Mesenchymal stem cell (in vitro differentiated cells and primary cell): ENCODE measurements around the gene THADA.
A peak's percentile ranks its signal among the peaks of the same experiment; 100 is the strongest.

Source experiments
- DNase-seq: peaks from one replicate; pipeline ENCODE4 v3.0.0-alpha.2; 2013
- H2AFZ ChIP-seq: one replicate; pipeline ENCODE4 v1.6.1; 2013; ENCODE audit warnings: low read depth, mild to moderate bottlenecking, control low read depth, inconsistent platforms, low read length, moderate library complexity
- H2AK5ac ChIP-seq: 2 replicates; pipeline ENCODE4 v1.6.1; 2013; ENCODE audit warnings: low read length, moderate library complexity, mild to moderate bottlenecking, inconsistent platforms; ENCODE audit not compliant: severe bottlenecking
- H2BK120ac ChIP-seq: one replicate; pipeline ENCODE4 v1.6.1; 2013; ENCODE audit warnings: low read depth, mild to moderate bottlenecking, inconsistent platforms, low read length, moderate library complexity
- H2BK12ac ChIP-seq, 2 experiments: one replicate each; pipeline ENCODE4 v1.6.1; 2013; ENCODE audit warnings: inconsistent platforms in 2 of 2, low read length in 2 of 2, mild to moderate bottlenecking in 2 of 2, moderate library complexity in 2 of 2, control low read depth in 1 of 2
- H2BK15ac ChIP-seq: one replicate; pipeline ENCODE4 v1.6.1; 2013; ENCODE audit warnings: mild to moderate bottlenecking, low read depth, inconsistent platforms; ENCODE audit not compliant: poor library complexity, severe bottlenecking
- H2BK5ac ChIP-seq: 2 replicates; pipeline ENCODE4 v1.6.1; 2013; ENCODE audit warnings: low read depth, mild to moderate bottlenecking, low read length, control low read depth, inconsistent platforms; ENCODE audit not compliant: poor library complexity, severe bottlenecking
- H3K14ac ChIP-seq, 2 experiments: one replicate each; pipeline ENCODE4 v1.6.1; 2013; ENCODE audit warnings: inconsistent platforms in 2 of 2, low read length in 2 of 2, control low read depth in 1 of 2, mild to moderate bottlenecking in 1 of 2, moderate library complexity in 1 of 2
- H3K18ac ChIP-seq, 2 experiments: one replicate each; pipeline ENCODE4 v1.6.1; 2013; ENCODE audit warnings: inconsistent platforms in 2 of 2, low read length in 2 of 2, control low read depth in 1 of 2, low read depth in 1 of 2, mild to moderate bottlenecking in 1 of 2
- H3K23ac ChIP-seq, 2 experiments: one replicate each; pipeline ENCODE4 v1.6.1; 2013; ENCODE audit warnings: inconsistent platforms in 2 of 2, low read length in 2 of 2, mild to moderate bottlenecking in 2 of 2, moderate library complexity in 2 of 2, control low read depth in 1 of 2
- H3K27ac ChIP-seq: 2 replicates; pipeline ENCODE4 v1.5.1; 2013; ENCODE audit warnings: mild to moderate bottlenecking, moderate library complexity, low read length, control low read depth, inconsistent platforms; ENCODE audit not compliant: poor library complexity, severe bottlenecking
- H3K27me3 ChIP-seq, 2 experiments: 2 replicates each; pipeline versions ENCODE4 v1.6.1 to v1.7.0; 2013; ENCODE audit warnings: low read length in 2 of 2, mild to moderate bottlenecking in 2 of 2, moderate library complexity in 2 of 2, control low read depth in 1 of 2, inconsistent platforms in 1 of 2; ENCODE audit not compliant: control insufficient read depth in 1 of 2, insufficient read depth in 1 of 2
- H3K36me3 ChIP-seq, 2 experiments: 2 replicates each; pipeline versions ENCODE4 v1.6.1 to v1.7.0; 2013; ENCODE audit warnings: low read length in 2 of 2, control low read depth in 1 of 2, inconsistent platforms in 1 of 2, low read depth in 1 of 2, mild to moderate bottlenecking in 1 of 2; ENCODE audit not compliant: insufficient read depth in 2 of 2, control insufficient read depth in 1 of 2
- H3K4ac ChIP-seq, 2 experiments: one replicate each; pipeline ENCODE4 v1.6.1; 2013; ENCODE audit warnings: inconsistent platforms in 2 of 2, low read length in 2 of 2, mild to moderate bottlenecking in 2 of 2, moderate library complexity in 2 of 2, control low read depth in 1 of 2, low read depth in 1 of 2
- H3K4me1 ChIP-seq: 2 replicates; pipeline ENCODE4 v1.6.1; 2013; ENCODE audit warnings: low read depth, low read length, control low read depth; ENCODE audit not compliant: control insufficient read depth, insufficient read depth
- H3K4me2 ChIP-seq: 2 replicates; pipeline ENCODE4 v1.6.1; 2013; ENCODE audit warnings: low read length, mild to moderate bottlenecking, inconsistent platforms; ENCODE audit not compliant: poor library complexity, severe bottlenecking
- H3K4me3 ChIP-seq, 2 experiments: 2 replicates each; pipeline versions ENCODE4 v1.5.1 to v1.7.0; 2013; ENCODE audit warnings: low read length in 2 of 2, mild to moderate bottlenecking in 2 of 2, control low read depth in 1 of 2, low read depth in 1 of 2; ENCODE audit not compliant: insufficient read depth in 1 of 2
- H3K79me1 ChIP-seq: replicated peaks from 2 replicates; pipeline ENCODE4 v1.6.1; 2013; ENCODE audit warnings: mild to moderate bottlenecking, control low read depth, low read length, inconsistent platforms; ENCODE audit not compliant: poor library complexity, severe bottlenecking
- H3K9ac ChIP-seq: 2 replicates; pipeline ENCODE4 v1.7.0; 2013; ENCODE audit warnings: mild to moderate bottlenecking, low read length, moderate library complexity
- H3K9me3 ChIP-seq: 2 replicates; pipeline ENCODE4 v1.7.0; 2013; ENCODE audit warnings: mild to moderate bottlenecking, low read length; ENCODE audit not compliant: control insufficient read depth
- H4K8ac ChIP-seq: one replicate; pipeline ENCODE4 v1.6.1; 2013; ENCODE audit warnings: inconsistent platforms, mild to moderate bottlenecking, low read length, moderate library complexity
- H4K91ac ChIP-seq: one replicate; pipeline ENCODE4 v1.6.1; 2013; ENCODE audit warnings: mild to moderate bottlenecking, low read length, inconsistent platforms
- WGBS: methylation state at CpG from one replicate; pipeline ENCODE4 v1.1.7; 2013; ENCODE audit warnings: mixed read lengths; 5-methylcytosine and 5-hydroxymethylcytosine counted together

THADA gene

GRCh38 chr2:43348908-43349661 is 246.8 kb downstream of the THADA start:
- Histone ChIP-seq H2BK5ac (no peak overlapping the region), H3K4me3 (no peak overlapping the region), H3K23ac (peak overlapping the region in 1 of 2 experiments; percentile 97), H2AFZ (no peak overlapping the region), H3K79me1 (peaks cover 3% of the 10 kb centered on the region), H3K4me2 (no peak overlapping the region), H3K27me3 (no peaks in the 10 kb centered on the region), H3K9me3 (no peaks in the 10 kb centered on the region), H2AK5ac (peak overlapping the region; percentile 79), H3K14ac (peak overlapping the region in 1 of 2 experiments; percentile 99), H2BK12ac (peak overlapping the region; percentile 87 to 100), H2BK120ac (peak overlapping the region; percentile 93), H4K91ac (peak overlapping the region; percentile 93), H3K4me1 (peaks cover 11% of the 10 kb centered on the region), H2BK15ac (no peak overlapping the region), H3K4ac (peak overlapping the region; percentile 19 to 99), H3K27ac (peak overlapping the region; percentile 65), H3K36me3 (no peaks in the 10 kb centered on the region), H3K18ac (peak overlapping the region; percentile 89 to 100), H4K8ac (no peak overlapping the region), H3K9ac (no peak overlapping the region)
- WGBS: no CpG with 5 or more reads among the region's 1 CpG
- DNase-seq: peak; percentile 81

GRCh38 chr2:43347746-43348145 is 248.1 kb downstream of the THADA start:
- Histone ChIP-seq H2BK15ac (no peak overlapping the region), H3K27me3 (no peaks in the 10 kb centered on the region), H2AK5ac (no peak overlapping the region), H3K18ac (peak overlapping the region; percentile 81 to 94), H3K36me3 (no peaks in the 10 kb centered on the region), H4K8ac (no peak overlapping the region), H3K4me3 (no peak overlapping the region), H3K4me2 (no peak overlapping the region), H3K23ac (no peak overlapping the region), H4K91ac (no peak overlapping the region), H2AFZ (no peak overlapping the region), H3K9ac (no peak overlapping the region), H2BK12ac (no peak overlapping the region), H3K14ac (no peak overlapping the region), H3K9me3 (no peaks in the 10 kb centered on the region), H3K4me1 (peaks cover 13% of the 10 kb centered on the region), H3K79me1 (peaks cover 3% of the 10 kb centered on the region), H2BK120ac (peak overlapping the region; percentile 87), H3K27ac (no peak overlapping the region), H2BK5ac (no peak overlapping the region), H3K4ac (peak overlapping the region in 1 of 2 experiments; percentile 82)
- DNase-seq: peak; percentile 71
- WGBS: 48% methylated on average over 3 of the region's 4 CpGs

- H3K4ac ChIP-seq: peak overlapping the region; percentile 6 to 86
- peaks cover 16% of the 10 kb centered on the region for H3K4me1 ChIP-seq
- H3K18ac ChIP-seq: peak overlapping the region; percentile 56 to 99
- H3K14ac ChIP-seq: peak overlapping the region in 1 of 2 experiments; percentile 99
- no peaks in the 10 kb centered on the region for H3K27me3 ChIP-seq
- H3K4me3 ChIP-seq: no peak overlapping the region
- no peak overlapping the region for H3K27ac ChIP-seq
- H3K79me1 ChIP-seq: peaks cover 3% of the 10 kb centered on the region
- H2BK15ac ChIP-seq: no peak overlapping the region
- peak overlapping the region; percentile 30 for H4K91ac ChIP-seq
- H3K9ac ChIP-seq: no peak overlapping the region
- WGBS: 61% methylated on average over 9 of the region's 13 CpGs
- peak overlapping the region; percentile 50 for H2BK120ac ChIP-seq
- H2AK5ac ChIP-seq: peak overlapping the region; percentile 61
- no peaks in the 10 kb centered on the region for H3K36me3 ChIP-seq
- H2BK12ac ChIP-seq: peak overlapping the region; percentile 97 to 98
- H4K8ac ChIP-seq: peak overlapping the region; percentile 10
- H3K23ac ChIP-seq: peak overlapping the region in 1 of 2 experiments; percentile 50
- H2AFZ ChIP-seq: no peak overlapping the region
- no peak for DNase-seq
- no peak overlapping the region for H3K4me2 ChIP-seq
- H3K9me3 ChIP-seq: no peaks in the 10 kb centered on the region
- H2BK5ac ChIP-seq: no peak overlapping the region
Observed at GRCh38 chr2:43346602-43347567, 249.0 kb downstream of the THADA start.

- DNase-seq: no peak
- H3K27me3 ChIP-seq: no peaks in the 10 kb centered on the region
- H3K9me3 ChIP-seq: no peaks in the 10 kb centered on the region
- peak overlapping the region in 1 of 2 experiments; percentile 57 for H3K14ac ChIP-seq
- no peak overlapping the region for H2BK15ac ChIP-seq
- 83% methylated on average over 5 of the region's 5 CpGs for WGBS
- peak overlapping the region in 1 of 2 experiments; percentile 50 for H3K18ac ChIP-seq
- H3K4me3 ChIP-seq: no peak overlapping the region
- peaks cover 3% of the 10 kb centered on the region for H3K79me1 ChIP-seq
- no peak overlapping the region for H3K9ac ChIP-seq
- peak overlapping the region in 1 of 2 experiments; percentile 58 for H3K4ac ChIP-seq
- no peak overlapping the region for H3K23ac ChIP-seq
- H2AK5ac ChIP-seq: peak overlapping the region; percentile 83
- peak overlapping the region; percentile 29 to 94 for H2BK12ac ChIP-seq
- H2BK5ac ChIP-seq: no peak overlapping the region
- H3K27ac ChIP-seq: no peak overlapping the region
- no peak overlapping the region for H4K91ac ChIP-seq
- no peak overlapping the region for H4K8ac ChIP-seq
- no peak overlapping the region for H2BK120ac ChIP-seq
- H3K4me1 ChIP-seq: peaks cover 21% of the 10 kb centered on the region
- no peaks in the 10 kb centered on the region for H3K36me3 ChIP-seq
- H2AFZ ChIP-seq: no peak overlapping the region
- no peak overlapping the region for H3K4me2 ChIP-seq
Observed at GRCh38 chr2:43345872-43346271, 250.0 kb downstream of the THADA start.
